AG09309 (cell line): ENCODE measurements around the gene TGDS.

ENCODE experiments used
- DNase-seq: peaks from one replicate; pipeline ENCODE4 v3.0.0-alpha.2; 2010; ENCODE audit warnings: low read depth
- H3K4me3 ChIP-seq: 2 replicates; pipeline ENCODE4 v1.5.1; 2011; ENCODE audit warnings: mild to moderate bottlenecking, low read depth, low read length, moderate library complexity; ENCODE audit not compliant: control insufficient read depth
- CTCF ChIP-seq: IDR thresholded peaks from 2 replicates; pipeline ENCODE4 v1.5.1; 2011; ENCODE audit warnings: mild to moderate bottlenecking, low read depth, low read length, inconsistent platforms; ENCODE audit not compliant: insufficient read depth, control insufficient read depth; ENCODE audit errors: missing control alignments

Gene TGDS

GRCh38 chr13:94612050-94612449 is 16.1 kb upstream of the TGDS start:
- DNase-seq: no peak
- TF ChIP-seq CTCF: no peak
- no peak overlapping the region for H3K4me3 ChIP-seq

- no peak overlapping the region for H3K4me3 ChIP-seq
- DNase-seq: no peak
- no peak for TF ChIP-seq CTCF
These were observed 14.5 kb upstream of the TGDS start for GRCh38 chr13:94610475-94610874.

- DNase-seq: no peak
- no peak overlapping the region for H3K4me3 ChIP-seq
- no peak for TF ChIP-seq CTCF
These were observed 13.2 kb upstream of the TGDS start for GRCh38 chr13:94609196-94609595.

- no peak for DNase-seq
- no peak overlapping the region for H3K4me3 ChIP-seq
- TF ChIP-seq CTCF: no peak
These were observed 12.6 kb upstream of the TGDS start for GRCh38 chr13:94608586-94608985.

- DNase-seq: no peak
- no peak overlapping the region for H3K4me3 ChIP-seq
- TF ChIP-seq CTCF: no peak
These were observed 12.0 kb upstream of the TGDS start for GRCh38 chr13:94607939-94608338.

- no peak for TF ChIP-seq CTCF
- H3K4me3 ChIP-seq: no peak overlapping the region
- DNase-seq: no peak
These were observed 11.1 kb upstream of the TGDS start for GRCh38 chr13:94607056-94607455.

GRCh38 chr13:94602467-94602866 is 6.5 kb upstream of the TGDS start:
- DNase-seq: no peak
- H3K4me3 ChIP-seq: peak overlapping the region; percentile 84
- no peak for TF ChIP-seq CTCF
